HG03342 (cell line): ENCODE measurements around the gene CD69.
"Not testable (repeated sequence)": the region's sequence is repeated elsewhere in the genome, so short reads cannot be mapped to it uniquely, and the experiment has no call there.

Experiments
- ATAC-seq: cut with Tn5 transposase; IDR thresholded peaks from one replicate; pipeline ENCODE4 v1.9.1; 2021; ENCODE audit warnings: mild to moderate bottlenecking, moderate library complexity; ENCODE audit not compliant: unreplicated experiment

Gene CD69

DNA sequence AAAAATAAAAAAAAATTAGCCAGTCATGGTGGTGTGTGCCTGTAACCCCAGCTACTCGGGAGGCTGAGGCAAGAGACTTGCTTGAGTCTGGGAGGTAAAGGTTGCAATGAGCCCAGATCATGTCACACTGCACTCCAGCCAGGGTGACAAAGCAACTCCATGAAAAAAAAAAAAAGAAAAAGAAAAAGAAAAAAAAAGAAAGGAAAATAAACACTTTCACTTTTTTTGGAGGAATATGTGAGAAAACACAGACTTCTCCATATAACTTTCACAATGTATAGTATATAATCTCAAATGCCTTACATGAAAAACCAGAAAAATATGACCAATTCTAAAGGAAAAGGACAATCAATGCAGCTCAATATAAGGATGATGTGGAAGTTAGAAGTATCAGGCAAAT, 36.7 kb downstream of the CD69 start:
- no peak for ATAC-seq

- peak; percentile 63 for ATAC-seq
Observed at GRCh38 chr12:9721394-9722092, 39.2 kb downstream of the CD69 start.

DNA sequence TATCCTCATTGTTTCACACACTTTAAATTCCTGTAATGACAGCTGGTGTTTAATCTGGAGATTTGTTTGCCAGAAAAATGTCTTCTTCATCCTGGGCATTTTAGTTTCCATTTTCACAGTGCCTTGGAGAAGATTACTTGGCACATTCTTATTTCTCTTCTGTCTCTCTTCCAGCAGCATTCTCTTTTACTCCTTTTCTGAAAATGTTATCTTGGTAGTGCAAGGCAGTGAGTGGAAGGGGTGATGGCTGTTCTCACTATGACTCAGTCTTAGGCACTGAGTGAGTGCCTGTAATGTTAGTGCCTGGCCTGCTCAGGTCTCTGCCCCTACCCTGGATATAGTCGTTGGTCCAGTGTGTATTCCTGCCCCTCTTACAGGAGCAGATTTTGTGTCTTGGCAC, 40.9 kb downstream of the CD69 start:
- ATAC-seq: no peak

DNA sequence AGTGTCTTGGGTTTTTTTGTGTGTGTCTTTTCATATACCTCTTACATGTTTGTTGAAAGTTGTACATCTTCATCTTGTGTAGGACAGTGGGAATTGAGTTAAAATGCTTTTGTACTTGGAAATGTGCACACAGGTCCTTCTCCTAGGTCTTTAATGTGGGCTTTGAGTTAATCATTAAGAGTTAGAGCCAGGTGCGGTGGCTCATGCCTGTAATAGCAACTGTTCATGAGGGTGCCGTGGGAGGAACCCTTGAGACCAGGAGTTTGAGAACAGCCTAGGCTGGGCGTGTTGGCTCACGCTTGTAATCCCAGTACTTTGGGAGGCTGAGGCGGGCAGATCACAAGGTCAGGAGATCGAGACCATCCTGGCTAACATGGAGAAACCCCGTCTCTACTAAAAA, 41.7 kb downstream of the CD69 start:
- no peak for ATAC-seq

DNA sequence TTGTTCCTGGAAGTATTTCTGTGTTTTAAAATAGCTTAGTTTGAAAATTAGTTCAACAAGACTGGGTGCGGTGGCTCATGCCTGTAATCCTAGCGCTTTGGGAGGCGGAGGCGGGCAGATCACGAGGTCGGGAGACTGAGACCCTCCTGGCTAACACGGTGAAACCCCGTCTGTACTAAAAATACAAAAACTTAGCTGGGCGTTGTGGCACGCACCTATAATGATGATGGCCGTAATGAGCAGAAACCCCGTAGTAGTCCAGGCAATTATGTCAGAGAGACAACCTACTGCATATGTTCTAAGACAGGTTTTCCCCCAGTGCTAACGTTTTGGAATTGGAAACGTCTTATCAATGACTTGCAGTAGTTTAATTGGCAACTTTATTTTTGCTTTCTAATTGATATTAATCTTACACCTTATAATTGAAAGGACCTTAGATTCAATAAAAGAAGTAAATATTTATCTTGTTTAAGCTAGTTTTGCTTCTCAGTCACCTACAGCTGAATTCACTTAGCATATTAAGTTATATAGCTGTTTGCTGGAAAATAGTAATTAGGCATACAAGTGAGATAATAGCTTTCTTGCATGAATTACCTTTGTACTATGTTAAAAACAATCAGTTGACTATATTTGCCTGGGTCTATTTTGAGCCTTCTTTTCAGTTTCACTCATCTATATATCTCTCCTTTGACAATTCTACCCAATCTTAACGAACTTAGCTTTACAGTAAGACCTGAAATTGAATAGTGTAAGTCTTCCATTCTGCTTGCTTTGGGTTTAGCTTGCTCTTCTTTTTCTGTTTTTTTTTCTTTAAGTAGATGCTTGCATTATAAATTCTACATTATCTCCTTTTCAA, 43.4 kb downstream of the CD69 start:
- ATAC-seq: no peak

DNA sequence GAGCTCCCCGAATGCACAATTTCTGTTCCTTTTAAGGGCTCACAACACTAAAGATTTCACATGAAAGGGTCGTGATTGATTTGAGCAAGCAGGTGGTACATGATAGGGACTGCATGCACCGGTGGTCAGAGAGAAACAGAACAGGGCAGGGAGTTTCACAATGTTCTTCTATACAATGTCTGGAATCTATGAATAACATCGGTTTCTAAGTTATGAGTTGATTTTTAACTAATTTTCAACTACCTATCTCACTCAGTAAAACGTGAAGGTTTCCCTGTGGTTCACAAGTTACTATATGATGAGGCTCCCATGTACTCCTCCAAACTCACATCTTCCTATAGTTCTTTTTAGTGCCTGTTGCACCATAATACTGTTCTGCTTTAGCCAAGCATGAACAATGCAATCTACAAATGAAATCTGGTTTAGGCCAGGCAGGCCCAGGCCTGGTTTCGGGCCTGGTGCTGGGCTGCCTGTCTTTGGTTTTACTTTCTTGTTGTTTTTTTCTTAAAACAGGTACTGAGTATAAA, 47.6 kb downstream of the CD69 start:
- ATAC-seq: peak; percentile 71

DNA sequence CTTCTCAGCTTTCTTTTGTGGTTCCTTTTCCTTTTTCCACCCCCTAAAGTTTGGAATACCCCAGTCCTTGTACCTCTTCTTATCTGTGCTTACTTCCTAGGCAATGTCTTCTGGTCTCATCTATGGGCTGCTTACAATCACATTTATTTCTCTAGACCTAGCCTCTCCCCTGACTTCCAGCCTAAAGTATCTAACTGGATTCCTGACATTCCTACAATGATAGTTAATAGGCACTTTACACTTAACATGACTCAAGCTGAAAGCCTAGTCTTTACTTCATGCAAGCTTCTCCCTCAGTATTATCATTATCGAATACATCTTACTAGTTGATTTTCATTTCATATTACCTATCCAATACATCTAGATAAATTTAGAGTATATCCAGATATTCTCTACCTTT, 49.0 kb downstream of the CD69 start:
- ATAC-seq: no peak

- no peak for ATAC-seq
Observed at GRCh38 chr12:9710584-9711375, 49.9 kb downstream of the CD69 start.

- ATAC-seq: no peak
Observed at GRCh38 chr12:9708853-9709252, 51.8 kb downstream of the CD69 start.

GRCh38 chr12:9707864-9708808, 52.6 kb downstream of the CD69 start:
- peak; percentile 38 for ATAC-seq

DNA sequence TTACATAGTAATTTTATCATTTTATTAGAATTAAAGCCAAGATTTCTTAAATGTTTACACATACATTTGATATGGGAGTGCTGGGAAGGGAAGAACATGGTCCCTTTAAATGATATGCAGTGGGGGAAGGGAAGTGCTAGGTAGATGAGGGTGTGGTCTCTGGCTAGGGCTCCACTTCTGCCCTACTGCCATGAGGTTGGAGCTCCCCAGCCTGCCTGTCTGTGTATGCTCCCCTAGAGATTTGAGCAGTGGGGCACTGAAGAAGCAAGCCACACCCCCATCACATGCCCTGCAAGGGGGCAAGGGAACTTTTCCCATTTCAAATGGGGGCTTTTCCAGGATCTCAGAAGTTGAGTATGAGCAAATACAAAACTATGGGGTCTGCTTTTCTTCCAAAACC, 53.3 kb downstream of the CD69 start:
- no peak for ATAC-seq

DNA sequence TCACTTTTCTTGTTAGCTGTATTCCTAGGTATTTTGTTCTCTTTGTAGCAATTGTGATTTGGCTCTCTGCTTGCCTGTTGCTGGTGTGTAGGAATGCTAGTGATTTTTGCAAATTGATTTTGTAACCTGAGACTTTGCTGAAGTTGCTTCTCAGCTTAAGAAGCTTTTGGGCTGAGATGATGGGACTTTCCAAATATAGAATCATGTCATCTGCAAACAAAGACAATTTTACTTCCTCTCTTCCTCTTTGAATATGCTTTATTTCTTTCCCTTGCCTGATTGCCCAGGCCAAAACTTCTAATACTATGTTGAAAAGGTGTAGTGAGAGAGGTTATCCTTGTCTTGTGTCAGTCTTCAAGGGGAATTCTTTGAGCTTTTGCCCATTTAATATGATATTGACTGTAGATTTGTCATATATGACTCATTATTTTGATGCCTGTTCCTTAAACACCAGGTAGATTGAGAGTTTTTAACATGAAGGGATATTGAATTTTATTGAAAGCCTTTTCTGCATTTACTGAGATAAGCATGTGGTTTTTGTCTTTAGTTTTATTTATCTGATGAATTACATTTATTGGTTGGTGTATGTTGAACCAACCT, 54.5 kb downstream of the CD69 start:
- no peak for ATAC-seq

- not testable (repeated sequence) for ATAC-seq
Observed at GRCh38 chr12:9704561-9704960, 56.1 kb downstream of the CD69 start.
